HEK293 (cell line): ENCODE data around the gene CASS4.

Experiments used
- CTCF ChIA-PET: fragments of 350-600 bp; formaldehyde crosslinking; extraction: SDS; loops from one replicate; lab custom pipeline; 2021; ENCODE audit warnings: antibody characterized with exemption; lab: Yijun Ruan, JAX
- POLR2A ChIA-PET: fragments of 300-600 bp; formaldehyde crosslinking; extraction: SDS; loops from one replicate; lab custom pipeline; 2020; ENCODE audit warnings: antibody characterized with exemption, inconsistent platforms; lab: Yijun Ruan, JAX
- H3K27ac ChIP-seq: fragments of 200-500 bp; sonication (Bioruptor generic); 2 replicates; pipeline ENCODE4 v1.5.1; 2014; ENCODE audit warnings: low read depth, low read length, control low read depth, inconsistent platforms; ENCODE audit errors: extremely low read depth
- H3K36me3 ChIP-seq, 2 experiments: fragments of 200-500 bp in 1 of 2; sonication (Bioruptor generic) in 1 of 2; 1 replicate in 1 of 2; 2 replicates in 1 of 2; pipeline ENCODE4 v1.5.1; 2014 to 2017; ENCODE audit warnings: inconsistent platforms in 2 of 2, low read length in 2 of 2; ENCODE audit not compliant: control insufficient read depth in 2 of 2, insufficient read depth in 1 of 2
- H3K4me1 ChIP-seq: fragments of 200-500 bp; sonication (Bioruptor generic); 2 replicates; pipeline ENCODE4 v1.5.1; 2014; ENCODE audit warnings: mild to moderate bottlenecking, low read length, inconsistent platforms; ENCODE audit not compliant: control insufficient read depth, insufficient read depth
- H3K4me3 ChIP-seq: 2 replicates; pipeline ENCODE4 v1.5.1; 2011; ENCODE audit warnings: low read depth, mild to moderate bottlenecking, control low read depth, low read length, moderate library complexity
- H3K9me3 ChIP-seq: fragments of 200-500 bp; sonication (Bioruptor generic); 2 replicates; pipeline ENCODE4 v1.5.1; 2014; ENCODE audit warnings: low read depth, low read length, inconsistent platforms; ENCODE audit not compliant: control insufficient read depth, insufficient read depth
- CTCF ChIP-seq: fragments of 450-650 bp; formaldehyde crosslinking; IDR thresholded peaks from 2 replicates; pipeline ENCODE4 v1.5.1; 2016; ENCODE audit warnings: missing biosample characterization, missing genetic modification characterization
- GLIS1 ChIP-seq: fragments of 450-650 bp; formaldehyde crosslinking; IDR thresholded peaks from 2 replicates; pipeline ENCODE4 v1.5.1; 2016; ENCODE audit warnings: missing biosample characterization, missing genetic modification characterization
- KLF1 ChIP-seq: fragments of 450-650 bp; formaldehyde crosslinking; IDR thresholded peaks from 2 replicates; pipeline ENCODE4 v1.5.1; 2016; ENCODE audit warnings: missing biosample characterization, missing genetic modification characterization
- KLF10 ChIP-seq: fragments of 450-650 bp; IDR thresholded peaks from 2 replicates; pipeline ENCODE4 v1.5.1; 2018; ENCODE audit warnings: missing biosample characterization, mild to moderate bottlenecking, missing genetic modification characterization
- ZBTB44 ChIP-seq: fragments of 450-650 bp; IDR thresholded peaks from 2 replicates; pipeline ENCODE4 v1.5.1; 2018; ENCODE audit warnings: missing biosample characterization, mild to moderate bottlenecking, missing genetic modification characterization
- ZNF114 ChIP-seq: fragments of 450-650 bp; formaldehyde crosslinking; IDR thresholded peaks from 2 replicates; pipeline ENCODE4 v1.5.0; 2017; ENCODE audit warnings: missing biosample characterization, missing genetic modification characterization
- ZNF202 ChIP-seq: fragments of 450-650 bp; formaldehyde crosslinking; IDR thresholded peaks from 2 replicates; pipeline ENCODE4 v1.5.1; 2016; ENCODE audit warnings: missing biosample characterization, missing genetic modification characterization, borderline replicate concordance
- ZNF221 ChIP-seq: fragments of 450-650 bp; formaldehyde crosslinking; IDR thresholded peaks from 2 replicates; pipeline ENCODE4 v1.5.1; 2017; ENCODE audit warnings: missing biosample characterization, missing genetic modification characterization, borderline replicate concordance
- ZNF223 ChIP-seq: fragments of 450-650 bp; formaldehyde crosslinking; IDR thresholded peaks from 2 replicates; pipeline ENCODE4 v1.5.1; 2016; ENCODE audit warnings: missing biosample characterization, missing genetic modification characterization
- ZNF24 ChIP-seq: fragments of 450-650 bp; formaldehyde crosslinking; IDR thresholded peaks from 2 replicates; pipeline ENCODE4 v1.5.1; 2016; ENCODE audit warnings: missing biosample characterization, missing genetic modification characterization
- ZNF292 ChIP-seq: fragments of 450-650 bp; formaldehyde crosslinking; IDR thresholded peaks from 2 replicates; pipeline ENCODE4 v1.5.1; 2016; ENCODE audit warnings: low read depth, missing biosample characterization, missing genetic modification characterization, borderline replicate concordance
- ZNF394 ChIP-seq: fragments of 450-650 bp; formaldehyde crosslinking; IDR thresholded peaks from 2 replicates; pipeline ENCODE4 v1.5.1; 2016; ENCODE audit warnings: missing biosample characterization, missing genetic modification characterization, mild to moderate bottlenecking, moderate library complexity, borderline replicate concordance
- ZNF623 ChIP-seq: fragments of 450-650 bp; formaldehyde crosslinking; IDR thresholded peaks from 2 replicates; pipeline ENCODE4 v1.5.1; 2016; ENCODE audit warnings: missing biosample characterization, missing genetic modification characterization
- ZNF654 ChIP-seq: fragments of 450-650 bp; formaldehyde crosslinking; IDR thresholded peaks from 2 replicates; pipeline ENCODE4 v1.5.1; 2016; ENCODE audit warnings: low read depth, missing biosample characterization, missing genetic modification characterization
- ZNF791 ChIP-seq: fragments of 450-650 bp; formaldehyde crosslinking; IDR thresholded peaks from 2 replicates; pipeline ENCODE4 v1.5.1; 2016; ENCODE audit warnings: missing biosample characterization, missing genetic modification characterization
- ZSCAN30 ChIP-seq: fragments of 450-650 bp; IDR thresholded peaks from 2 replicates; pipeline ENCODE4 v1.5.1; 2018; ENCODE audit warnings: missing biosample characterization, mild to moderate bottlenecking, missing genetic modification characterization, moderate library complexity
- ZXDB ChIP-seq: fragments of 450-650 bp; formaldehyde crosslinking; IDR thresholded peaks from 2 replicates; pipeline ENCODE4 v1.5.1; 2016; ENCODE audit warnings: missing biosample characterization, missing genetic modification characterization
- TF ChIP-seq, protein P1 (sequence below): fragments of 450-650 bp; formaldehyde crosslinking; IDR thresholded peaks from 2 replicates; pipeline ENCODE4 v1.5.1; 2017; ENCODE audit warnings: missing biosample characterization, missing genetic modification characterization
- TF ChIP-seq, protein P2 (sequence below): IDR thresholded peaks from 2 replicates; pipeline ENCODE4 v1.6.1; 2011; ENCODE audit warnings: mild to moderate bottlenecking, low read depth, low read length, borderline replicate concordance
- TF ChIP-seq, protein P3 (sequence below): fragments of 450-650 bp; formaldehyde crosslinking; IDR thresholded peaks from 2 replicates; pipeline ENCODE4 v1.5.1; 2016; ENCODE audit warnings: missing biosample characterization, missing genetic modification characterization
- TF ChIP-seq, protein P4 (sequence below): fragments of 450-650 bp; formaldehyde crosslinking; IDR thresholded peaks from 2 replicates; pipeline ENCODE4 v1.5.0; 2017; ENCODE audit warnings: missing biosample characterization, missing genetic modification characterization, borderline replicate concordance

Gene CASS4

DNA sequence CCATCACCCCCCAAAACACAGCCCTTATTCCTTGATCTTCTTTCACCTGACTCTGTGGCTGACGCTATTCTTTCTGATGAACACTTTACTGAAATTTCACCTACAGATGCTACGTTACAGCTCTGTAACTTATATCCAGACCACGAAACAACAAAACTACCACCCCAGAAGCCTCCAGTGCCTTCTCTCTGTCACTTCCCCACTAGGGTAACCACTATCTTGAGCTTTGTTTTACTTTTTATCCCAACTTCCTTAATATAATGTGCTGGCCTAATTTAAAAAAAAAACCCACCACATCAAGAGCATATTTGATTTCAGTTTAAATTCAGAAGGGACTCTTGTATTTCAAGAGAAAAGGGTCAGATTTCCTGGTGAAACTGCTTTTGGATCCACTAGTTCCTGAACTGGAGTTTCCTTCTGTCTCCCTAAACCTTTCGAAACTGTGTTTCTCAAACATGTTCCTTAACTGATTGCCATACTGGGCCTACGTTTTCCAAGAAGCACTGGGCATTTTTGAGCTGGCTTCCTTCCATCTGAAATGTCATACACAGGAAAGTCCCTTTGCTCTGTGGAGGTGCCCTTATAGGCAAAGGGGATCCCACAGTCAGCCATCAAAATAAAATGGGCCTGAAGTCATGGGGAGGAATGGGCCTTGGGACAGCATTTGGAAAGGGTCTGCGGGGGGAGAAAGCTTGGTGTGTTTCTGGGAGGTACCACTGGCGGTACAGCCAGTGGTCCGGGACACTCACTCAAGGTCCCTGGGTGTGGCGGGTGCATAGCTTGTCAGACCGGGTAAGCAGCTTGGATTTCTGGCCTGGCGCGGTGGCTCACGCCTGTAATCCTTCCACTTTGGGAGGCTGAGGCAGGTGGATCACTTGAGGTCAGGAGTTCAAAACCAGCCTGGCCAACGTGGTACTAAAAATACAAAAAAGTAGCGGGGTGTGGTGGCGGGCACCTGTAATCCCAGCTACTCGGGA, 30.6 kb downstream of the CASS4 start (continued):
- TF ChIP-seq, protein P1, sequence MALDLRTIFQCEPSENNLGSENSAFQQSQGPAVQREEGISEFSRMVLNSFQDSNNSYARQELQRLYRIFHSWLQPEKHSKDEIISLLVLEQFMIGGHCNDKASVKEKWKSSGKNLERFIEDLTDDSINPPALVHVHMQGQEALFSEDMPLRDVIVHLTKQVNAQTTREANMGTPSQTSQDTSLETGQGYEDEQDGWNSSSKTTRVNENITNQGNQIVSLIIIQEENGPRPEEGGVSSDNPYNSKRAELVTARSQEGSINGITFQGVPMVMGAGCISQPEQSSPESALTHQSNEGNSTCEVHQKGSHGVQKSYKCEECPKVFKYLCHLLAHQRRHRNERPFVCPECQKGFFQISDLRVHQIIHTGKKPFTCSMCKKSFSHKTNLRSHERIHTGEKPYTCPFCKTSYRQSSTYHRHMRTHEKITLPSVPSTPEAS = no peak
- TF ChIP-seq, protein P2, sequence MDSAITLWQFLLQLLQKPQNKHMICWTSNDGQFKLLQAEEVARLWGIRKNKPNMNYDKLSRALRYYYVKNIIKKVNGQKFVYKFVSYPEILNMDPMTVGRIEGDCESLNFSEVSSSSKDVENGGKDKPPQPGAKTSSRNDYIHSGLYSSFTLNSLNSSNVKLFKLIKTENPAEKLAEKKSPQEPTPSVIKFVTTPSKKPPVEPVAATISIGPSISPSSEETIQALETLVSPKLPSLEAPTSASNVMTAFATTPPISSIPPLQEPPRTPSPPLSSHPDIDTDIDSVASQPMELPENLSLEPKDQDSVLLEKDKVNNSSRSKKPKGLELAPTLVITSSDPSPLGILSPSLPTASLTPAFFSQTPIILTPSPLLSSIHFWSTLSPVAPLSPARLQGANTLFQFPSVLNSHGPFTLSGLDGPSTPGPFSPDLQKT = no peak
- TF ChIP-seq KLF10 (tag by site-specific recombination) = no peak
- TF ChIP-seq ZSCAN30 (tag by site-specific recombination) = no peak

- Histone ChIP-seq H3K4me1 (no peaks in the 10 kb centered on the region), H3K9me3 (no peaks in the 10 kb centered on the region), H3K36me3 (no peaks in the 10 kb centered on the region), H3K27ac (no peak overlapping the region), H3K4me3 (no peak overlapping the region)
- CTCF ChIA-PET = interaction anchor here (0.7 kb wide), 1 partner anchor 46 kb away, joined by 4 read pairs; no protein-coding TSS in a partner anchor
- POLR2A ChIA-PET = no interaction called here
- TF ChIP-seq ZNF221 (tag by site-specific recombination) (no peak), ZNF791 (tag by site-specific recombination) (no peak), ZNF24 (no peak), ZXDB (tag by site-specific recombination) (no peak), ZNF202 (tag by site-specific recombination) (no peak), ZNF394 (tag by site-specific recombination) (no peak), KLF1 (tag by site-specific recombination) (no peak), ZNF654 (tag by site-specific recombination) (no peak), CTCF (tag by site-specific recombination) (no peak), ZNF114 (tag by site-specific recombination) (no peak), ZNF292 (tag by site-specific recombination) (no peak), ZNF223 (tag by site-specific recombination) (no peak), GLIS1 (tag by site-specific recombination) (no peak), ZNF623 (tag by site-specific recombination) (no peak), ZBTB44 (tag by site-specific recombination) (no peak)
- TF ChIP-seq, protein P3, sequence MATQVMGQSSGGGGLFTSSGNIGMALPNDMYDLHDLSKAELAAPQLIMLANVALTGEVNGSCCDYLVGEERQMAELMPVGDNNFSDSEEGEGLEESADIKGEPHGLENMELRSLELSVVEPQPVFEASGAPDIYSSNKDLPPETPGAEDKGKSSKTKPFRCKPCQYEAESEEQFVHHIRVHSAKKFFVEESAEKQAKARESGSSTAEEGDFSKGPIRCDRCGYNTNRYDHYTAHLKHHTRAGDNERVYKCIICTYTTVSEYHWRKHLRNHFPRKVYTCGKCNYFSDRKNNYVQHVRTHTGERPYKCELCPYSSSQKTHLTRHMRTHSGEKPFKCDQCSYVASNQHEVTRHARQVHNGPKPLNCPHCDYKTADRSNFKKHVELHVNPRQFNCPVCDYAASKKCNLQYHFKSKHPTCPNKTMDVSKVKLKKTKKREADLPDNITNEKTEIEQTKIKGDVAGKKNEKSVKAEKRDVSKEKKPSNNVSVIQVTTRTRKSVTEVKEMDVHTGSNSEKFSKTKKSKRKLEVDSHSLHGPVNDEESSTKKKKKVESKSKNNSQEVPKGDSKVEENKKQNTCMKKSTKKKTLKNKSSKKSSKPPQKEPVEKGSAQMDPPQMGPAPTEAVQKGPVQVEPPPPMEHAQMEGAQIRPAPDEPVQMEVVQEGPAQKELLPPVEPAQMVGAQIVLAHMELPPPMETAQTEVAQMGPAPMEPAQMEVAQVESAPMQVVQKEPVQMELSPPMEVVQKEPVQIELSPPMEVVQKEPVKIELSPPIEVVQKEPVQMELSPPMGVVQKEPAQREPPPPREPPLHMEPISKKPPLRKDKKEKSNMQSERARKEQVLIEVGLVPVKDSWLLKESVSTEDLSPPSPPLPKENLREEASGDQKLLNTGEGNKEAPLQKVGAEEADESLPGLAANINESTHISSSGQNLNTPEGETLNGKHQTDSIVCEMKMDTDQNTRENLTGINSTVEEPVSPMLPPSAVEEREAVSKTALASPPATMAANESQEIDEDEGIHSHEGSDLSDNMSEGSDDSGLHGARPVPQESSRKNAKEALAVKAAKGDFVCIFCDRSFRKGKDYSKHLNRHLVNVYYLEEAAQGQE = no peak
- TF ChIP-seq, protein P4, sequence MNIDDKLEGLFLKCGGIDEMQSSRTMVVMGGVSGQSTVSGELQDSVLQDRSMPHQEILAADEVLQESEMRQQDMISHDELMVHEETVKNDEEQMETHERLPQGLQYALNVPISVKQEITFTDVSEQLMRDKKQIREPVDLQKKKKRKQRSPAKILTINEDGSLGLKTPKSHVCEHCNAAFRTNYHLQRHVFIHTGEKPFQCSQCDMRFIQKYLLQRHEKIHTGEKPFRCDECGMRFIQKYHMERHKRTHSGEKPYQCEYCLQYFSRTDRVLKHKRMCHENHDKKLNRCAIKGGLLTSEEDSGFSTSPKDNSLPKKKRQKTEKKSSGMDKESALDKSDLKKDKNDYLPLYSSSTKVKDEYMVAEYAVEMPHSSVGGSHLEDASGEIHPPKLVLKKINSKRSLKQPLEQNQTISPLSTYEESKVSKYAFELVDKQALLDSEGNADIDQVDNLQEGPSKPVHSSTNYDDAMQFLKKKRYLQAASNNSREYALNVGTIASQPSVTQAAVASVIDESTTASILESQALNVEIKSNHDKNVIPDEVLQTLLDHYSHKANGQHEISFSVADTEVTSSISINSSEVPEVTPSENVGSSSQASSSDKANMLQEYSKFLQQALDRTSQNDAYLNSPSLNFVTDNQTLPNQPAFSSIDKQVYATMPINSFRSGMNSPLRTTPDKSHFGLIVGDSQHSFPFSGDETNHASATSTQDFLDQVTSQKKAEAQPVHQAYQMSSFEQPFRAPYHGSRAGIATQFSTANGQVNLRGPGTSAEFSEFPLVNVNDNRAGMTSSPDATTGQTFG (tag by site-specific recombination) = no peak
Measured at GRCh38 chr20:56443654-56444540, 31.8 kb downstream of the CASS4 start.
